Measurements from ENCODE around the gene PHF21A.

- no peak for TF ChIP-seq CTCF (IDR thresholded peaks at IDR 0.05; ENCODE audit: control extremely low read depth in 1 of 3, insufficient read depth in 1 of 3, low read depth in 1 of 3, low read length in 3 of 3)
- no peak for TF ChIP-seq POLR2A (IDR thresholded peaks at IDR 0.05; ENCODE audit: control extremely low read depth in 1 of 2, low read depth in 2 of 2, low read length in 2 of 2)
- no peak for TF ChIP-seq CHD1 (IDR thresholded peaks at IDR 0.05; ENCODE audit: low read depth, low read length)
- no peak for TF ChIP-seq PHF8 (conservative IDR thresholded peaks at IDR 0.05; ENCODE audit: low read depth, low read length)
- no peak for TF ChIP-seq RAD21 (IDR thresholded peaks at IDR 0.05 in 1 of 2, conservative IDR thresholded peaks at IDR 0.05 in 1 of 2; ENCODE audit: low read depth in 2 of 2, low read length in 2 of 2)
- TF ChIP-seq EZH2 (IDR thresholded peaks at IDR 0.05; ENCODE audit: low read depth, low read length, severe bottlenecking): no peak
- TF ChIP-seq CBX5 (IDR thresholded peaks at IDR 0.05; ENCODE audit: low read depth, low read length): no peak
- TF ChIP-seq POLR2AphosphoS5 (IDR thresholded peaks at IDR 0.05; ENCODE audit: low read depth, low read length): no peak
These were observed 105.3 kb downstream of the PHF21A start for GRCh38 chr11:46015941-46016340.
